HG03097 (cell line): ENCODE results near the gene FBXO41.

Source experiments
- ATAC-seq: cut with Tn5 transposase; IDR thresholded peaks from one replicate; pipeline ENCODE4 v1.9.1; 2021; ENCODE audit not compliant: unreplicated experiment, low FRiP score

FBXO41 gene

DNA sequence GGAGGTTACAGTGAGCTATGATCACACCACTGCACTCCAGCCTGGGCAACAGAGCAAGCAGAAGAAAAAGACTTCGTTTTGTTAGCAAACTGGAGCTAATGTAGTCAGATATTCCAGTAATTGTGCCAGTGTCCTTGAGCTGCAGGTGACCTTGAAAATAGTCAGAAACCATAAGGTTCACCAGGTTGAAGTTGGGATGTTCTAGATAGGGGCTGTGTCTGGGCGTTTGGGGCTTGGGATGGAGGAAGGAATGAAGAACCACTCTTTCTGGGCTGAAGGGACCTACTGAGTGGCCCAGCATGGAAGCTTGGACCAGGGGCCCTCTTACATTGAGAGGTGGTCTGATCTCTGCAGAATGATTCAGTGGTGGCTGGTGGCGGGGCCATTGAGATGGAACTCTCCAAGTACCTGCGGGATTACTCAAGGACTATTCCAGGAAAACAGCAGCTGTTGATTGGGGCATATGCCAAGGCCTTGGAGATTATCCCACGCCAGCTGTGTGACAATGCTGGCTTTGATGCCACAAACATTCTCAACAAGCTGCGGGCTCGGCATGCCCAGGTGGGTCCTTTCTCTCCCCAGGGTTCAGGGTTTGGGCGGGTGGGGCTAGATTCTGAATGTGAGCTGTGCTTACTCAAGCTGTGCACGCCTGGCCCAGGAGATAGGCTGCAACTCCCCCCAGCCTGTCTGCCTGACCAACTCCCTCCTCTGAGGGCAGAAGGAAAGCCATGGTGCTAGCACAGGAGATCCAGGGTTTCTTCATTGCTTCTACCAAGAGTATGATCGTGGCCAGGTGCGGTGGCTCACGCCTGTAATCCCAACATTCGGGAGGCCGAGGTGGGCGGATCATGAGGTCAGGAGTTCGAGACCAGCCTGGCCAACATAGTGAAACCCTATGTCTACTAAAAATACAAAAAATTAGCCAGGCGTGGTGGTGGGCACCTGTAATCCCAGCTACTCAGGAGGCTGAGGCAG, 33.1 kb downstream of the FBXO41 start:
- ATAC-seq, result no peak

DNA sequence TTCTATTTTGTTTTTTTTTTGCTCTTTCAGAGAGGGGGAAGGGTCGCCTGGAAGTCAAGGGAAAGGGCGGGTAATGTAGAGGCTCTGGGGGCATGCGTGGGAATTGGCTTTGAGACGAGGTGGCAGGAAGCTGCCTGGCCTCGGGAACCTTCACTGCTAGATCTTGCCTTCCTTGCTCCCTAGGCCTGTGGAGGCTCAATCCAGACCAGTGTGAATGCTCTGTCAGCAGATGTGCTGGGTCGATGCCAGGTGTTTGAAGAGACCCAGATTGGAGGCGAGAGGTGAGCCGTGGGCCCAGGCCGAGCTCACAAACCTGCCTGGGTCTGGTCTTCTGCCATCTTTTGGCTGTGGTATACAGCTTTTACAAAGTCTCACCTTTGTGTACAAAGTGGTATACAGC, 34.6 kb downstream of the FBXO41 start:
- no peak for ATAC-seq

DNA sequence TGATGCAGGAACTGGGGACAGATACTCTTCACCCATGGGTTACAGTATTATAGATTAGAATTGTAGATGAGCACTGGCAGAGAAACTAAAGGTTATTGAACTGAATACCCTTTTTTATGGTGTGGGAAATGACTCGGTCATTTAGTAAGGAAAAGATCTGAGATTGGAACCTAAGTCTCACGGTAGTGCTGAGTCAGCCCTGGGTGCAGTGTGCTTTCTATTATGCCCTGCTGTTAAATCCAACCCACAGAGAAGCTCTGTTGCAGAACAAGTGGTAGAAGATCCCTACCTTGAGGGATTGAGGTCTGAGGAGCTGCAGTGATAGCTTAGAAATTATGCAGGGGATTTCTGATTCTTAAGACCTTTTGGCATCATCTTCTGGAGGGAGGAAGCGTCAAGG, 37.4 kb downstream of the FBXO41 start:
- ATAC-seq, result no peak

DNA sequence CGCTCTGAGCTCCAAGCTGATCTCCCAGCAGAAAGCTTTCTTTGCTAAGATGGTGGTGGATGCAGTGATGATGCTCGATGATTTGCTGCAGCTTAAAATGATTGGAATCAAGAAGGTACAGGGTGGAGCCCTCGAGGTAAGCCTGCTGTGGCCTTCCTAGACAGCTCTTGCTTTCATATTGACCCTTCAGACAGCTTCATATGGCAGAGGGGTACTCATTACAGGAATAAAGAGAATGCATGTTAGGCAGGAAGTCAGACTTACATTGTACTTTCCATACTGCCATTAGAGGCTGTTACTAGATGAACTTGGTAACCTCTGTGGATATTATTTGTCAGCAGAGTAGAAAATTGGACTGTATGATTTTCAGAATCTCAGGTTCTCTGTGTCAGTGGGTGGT, 39.7 kb downstream of the FBXO41 start:
- no peak for ATAC-seq

DNA sequence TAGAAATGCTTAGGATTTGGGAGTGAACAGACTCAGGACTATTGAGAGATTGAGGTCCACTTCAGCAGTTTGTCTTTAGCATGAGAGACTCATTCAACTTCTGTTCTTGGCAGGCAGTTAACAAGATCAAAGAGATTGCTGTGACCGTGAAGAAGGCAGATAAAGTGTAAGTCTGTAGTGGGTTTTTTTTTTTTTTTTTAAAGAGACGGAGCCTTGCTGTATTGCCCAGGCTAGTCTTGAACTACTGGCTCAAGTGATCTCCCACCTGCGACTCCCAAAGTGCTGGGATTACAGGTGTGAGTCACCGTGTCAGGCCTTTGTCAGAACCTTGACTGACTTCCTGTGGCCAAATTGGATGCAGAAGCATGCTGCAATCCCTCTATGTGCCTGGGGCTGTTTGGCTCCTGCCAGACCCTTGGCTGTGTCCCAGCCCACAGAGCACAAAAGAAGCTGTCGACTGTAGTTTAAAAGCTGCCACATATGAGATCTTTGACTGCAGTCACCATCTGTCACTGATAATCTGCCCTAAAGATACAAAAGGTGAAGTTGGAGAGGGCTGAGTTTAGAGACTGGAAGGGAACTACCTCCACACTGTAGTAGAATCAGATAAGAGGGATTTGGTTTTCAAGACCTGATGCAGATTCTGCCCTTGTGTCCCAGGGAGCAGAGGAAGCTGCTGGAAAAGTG, 40.3 kb downstream of the FBXO41 start:
- no peak for ATAC-seq

DNA sequence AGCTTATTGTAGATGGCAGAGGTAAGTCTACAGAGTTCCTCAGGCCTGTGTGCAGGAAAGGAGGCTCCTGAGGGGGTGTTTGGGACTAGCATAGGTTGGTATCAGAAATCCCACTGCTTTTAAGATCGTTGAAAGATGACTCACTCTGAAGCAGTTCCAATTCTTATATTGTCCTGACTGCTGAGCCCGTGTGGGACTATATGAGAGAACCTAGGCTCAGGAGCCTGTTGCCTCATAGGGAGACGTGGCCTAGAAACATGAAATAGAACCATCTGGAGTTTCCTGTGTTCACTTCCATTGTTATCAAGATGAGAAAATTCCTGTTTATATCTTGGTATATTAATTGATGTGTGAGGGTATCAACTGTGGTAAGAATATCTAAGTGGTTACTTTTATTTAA, 44.5 kb downstream of the FBXO41 start:
- no peak for ATAC-seq

DNA sequence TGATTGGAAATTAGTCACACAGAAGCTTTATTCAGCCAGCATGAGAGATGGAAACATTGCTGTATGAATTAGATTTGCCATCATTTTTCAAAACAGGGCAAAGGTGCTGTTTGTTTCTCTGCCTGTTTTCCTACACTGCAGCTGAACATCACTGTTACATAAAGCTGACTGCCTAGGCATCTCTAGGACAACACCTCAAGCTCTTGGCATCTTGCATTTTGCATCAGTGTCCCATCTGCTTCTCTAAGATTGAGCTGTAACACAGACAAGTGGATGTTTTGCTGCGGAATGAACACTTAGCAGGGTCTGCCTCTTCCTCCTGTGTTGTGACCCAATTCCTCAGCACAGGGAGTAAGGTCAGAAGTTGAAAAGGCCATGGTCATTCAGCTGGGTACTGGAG, 45.3 kb downstream of the FBXO41 start:
- no peak for ATAC-seq

DNA sequence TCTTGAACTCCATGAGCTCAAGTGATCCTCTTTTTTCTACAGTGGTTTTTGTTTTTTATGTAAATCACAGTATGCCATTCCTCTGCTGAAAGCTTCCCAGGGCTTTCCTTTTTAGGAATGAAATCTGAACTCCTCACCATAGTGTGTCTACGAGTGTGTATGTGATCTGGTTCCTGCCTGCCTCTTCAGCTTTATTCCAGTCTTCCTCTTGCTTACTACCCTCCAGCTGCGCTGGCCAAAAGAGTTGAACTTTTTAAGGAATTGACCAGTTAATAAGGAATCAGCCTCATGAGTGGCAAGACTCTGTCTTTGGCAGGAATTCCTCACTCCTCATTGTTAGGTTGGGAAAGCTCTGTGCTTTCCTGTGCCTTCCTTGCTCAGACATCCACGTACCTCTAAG, 46.1 kb downstream of the FBXO41 start:
- no peak for ATAC-seq

DNA sequence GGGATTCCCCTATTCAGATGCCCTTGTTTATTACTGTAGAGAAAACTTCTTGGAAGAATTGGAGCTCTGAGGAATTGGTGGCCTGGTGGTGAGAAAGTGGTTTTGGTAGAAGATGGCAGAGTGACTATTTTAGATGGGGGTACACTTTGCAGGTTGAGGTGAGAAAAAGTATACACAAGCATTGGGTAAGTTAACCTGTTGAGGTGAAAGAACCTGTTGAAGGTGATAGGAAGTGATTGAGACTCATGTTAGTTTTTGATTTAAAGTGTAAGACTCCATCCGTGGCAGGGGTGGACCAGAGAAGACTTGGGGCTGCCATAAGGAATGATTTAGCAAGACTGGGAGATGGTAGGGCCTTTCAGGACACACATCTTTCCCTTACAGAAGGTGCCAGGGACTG, 47.1 kb downstream of the FBXO41 start:
- no peak for ATAC-seq

DNA sequence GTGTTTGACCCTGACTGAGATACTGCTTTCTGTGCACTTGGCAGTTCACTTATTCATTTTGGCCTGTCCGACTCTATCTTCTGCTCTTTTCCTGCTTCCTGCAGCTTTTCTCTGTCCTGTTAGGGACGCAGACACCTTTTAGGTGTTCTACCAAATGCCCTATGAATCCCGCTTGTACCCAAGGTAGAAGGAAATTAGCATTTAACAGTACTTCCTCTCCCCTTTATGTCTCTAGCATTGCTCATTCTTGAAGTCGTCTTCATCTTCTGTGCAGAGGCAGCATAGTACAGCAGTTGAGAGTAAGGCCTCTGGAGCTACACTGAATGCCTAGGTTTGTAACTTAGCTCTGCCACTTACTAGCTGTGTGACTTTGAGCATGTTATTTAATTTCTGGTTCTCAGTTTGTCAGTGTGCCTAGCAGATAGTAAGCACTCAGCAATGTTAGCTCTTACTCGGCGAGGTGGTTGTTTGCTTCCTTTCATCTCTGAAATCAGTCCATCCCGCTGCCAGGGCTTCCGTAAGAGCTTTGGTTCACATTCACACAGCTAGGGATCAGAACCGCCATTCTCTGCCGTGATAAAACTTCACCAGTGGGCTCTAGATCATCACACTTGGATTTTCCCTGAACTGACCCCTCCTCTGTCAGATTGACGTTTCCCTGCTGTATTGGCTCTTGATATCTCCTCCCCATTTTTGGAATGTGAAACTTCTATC, 48.8 kb downstream of the FBXO41 start:
- no peak for ATAC-seq

DNA sequence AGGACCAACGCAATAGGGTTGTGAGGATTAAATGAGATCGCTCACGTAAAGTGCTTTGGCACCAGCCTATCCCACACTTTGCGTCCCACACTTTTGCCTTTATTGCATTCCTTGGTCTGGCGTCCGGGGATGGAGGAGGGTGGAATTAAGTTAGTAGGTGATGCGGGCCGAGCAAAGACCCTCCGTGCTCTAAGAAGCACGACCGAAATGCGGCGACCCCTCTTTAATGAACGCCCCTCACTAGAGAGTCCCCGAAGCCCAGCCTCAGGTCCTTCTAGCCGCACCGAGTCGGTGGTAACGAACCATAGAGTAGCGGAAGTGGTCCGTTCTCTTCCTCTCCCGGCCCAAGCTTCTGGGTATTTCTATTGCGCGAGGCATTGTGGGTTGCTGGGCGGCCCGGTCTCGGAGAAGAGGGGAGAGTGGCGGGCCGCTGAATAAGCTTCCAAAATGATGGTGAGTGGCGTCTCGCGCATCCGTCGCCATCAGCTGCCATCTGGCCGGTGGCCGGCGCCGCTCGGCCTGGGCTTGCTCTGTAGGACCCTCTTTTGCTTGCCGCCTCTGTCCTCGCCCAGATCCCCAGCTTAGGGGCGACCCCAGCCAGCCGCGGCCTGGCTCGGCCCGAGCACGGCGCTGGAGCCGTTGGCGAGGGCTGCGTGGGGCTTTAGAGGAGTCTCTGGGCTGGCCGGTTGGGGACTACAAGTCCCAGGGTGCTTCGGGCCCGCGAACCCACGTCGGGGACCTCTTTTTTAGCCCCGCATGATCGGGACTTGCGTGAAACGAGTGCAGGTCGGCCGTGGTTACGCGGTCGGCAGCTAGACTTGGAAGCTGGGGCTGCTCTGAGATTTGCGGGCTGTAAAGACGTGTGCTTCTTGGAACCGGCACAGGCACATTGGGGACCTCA, 50.1 kb downstream of the FBXO41 start, which contains the start of gene CCT7:
CCT7 (plus strand) TSS at position 377 of the 901 bp plus-strand sequence; CDS start at position 448, 71 bp downstream.
- ATAC-seq, result peak; percentile 58

DNA sequence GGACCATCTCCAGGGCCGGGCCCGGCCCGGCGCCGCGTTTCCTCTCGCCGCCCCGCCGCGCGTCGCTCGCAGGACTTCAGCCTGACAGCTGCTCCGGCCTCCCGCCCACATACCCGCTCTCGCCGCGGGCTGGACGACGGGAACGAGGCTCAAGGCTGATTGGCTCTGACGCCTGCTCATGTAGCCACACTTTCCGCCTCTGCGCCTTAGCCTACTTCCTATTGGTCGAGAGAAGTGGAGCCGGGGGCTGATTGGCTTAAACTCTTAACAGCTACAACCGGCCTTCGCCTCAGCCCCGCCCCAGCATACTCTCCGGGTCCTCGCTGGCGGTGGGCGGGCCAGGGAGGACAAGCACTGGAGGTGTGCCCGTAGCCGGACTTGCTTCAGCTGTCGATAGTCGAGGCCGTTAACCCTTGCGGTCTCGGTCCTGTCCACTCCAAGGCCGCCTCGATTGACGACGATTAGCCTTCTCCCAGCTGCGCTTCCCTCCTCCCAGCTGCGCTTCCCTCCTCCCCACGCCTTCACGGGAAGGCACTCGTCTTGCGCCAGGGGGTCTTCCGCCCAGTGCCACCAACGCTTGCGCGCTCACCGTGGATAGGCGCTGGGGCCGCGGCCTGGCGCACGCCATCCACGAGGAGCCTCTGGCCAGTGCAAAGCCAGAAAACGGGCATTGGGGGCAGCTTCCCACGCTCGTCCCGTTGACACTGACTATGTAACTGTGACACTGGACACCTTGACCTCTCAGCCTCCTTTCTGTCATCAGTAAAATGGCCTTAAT, 50.9 kb downstream of the FBXO41 start, which contains the start of gene PRADC1:
PRADC1 (minus strand) TSS at position 86 of the 778 bp plus-strand sequence; CDS start at position 7, 79 bp downstream.
- peak; percentile 92 for ATAC-seq

DNA sequence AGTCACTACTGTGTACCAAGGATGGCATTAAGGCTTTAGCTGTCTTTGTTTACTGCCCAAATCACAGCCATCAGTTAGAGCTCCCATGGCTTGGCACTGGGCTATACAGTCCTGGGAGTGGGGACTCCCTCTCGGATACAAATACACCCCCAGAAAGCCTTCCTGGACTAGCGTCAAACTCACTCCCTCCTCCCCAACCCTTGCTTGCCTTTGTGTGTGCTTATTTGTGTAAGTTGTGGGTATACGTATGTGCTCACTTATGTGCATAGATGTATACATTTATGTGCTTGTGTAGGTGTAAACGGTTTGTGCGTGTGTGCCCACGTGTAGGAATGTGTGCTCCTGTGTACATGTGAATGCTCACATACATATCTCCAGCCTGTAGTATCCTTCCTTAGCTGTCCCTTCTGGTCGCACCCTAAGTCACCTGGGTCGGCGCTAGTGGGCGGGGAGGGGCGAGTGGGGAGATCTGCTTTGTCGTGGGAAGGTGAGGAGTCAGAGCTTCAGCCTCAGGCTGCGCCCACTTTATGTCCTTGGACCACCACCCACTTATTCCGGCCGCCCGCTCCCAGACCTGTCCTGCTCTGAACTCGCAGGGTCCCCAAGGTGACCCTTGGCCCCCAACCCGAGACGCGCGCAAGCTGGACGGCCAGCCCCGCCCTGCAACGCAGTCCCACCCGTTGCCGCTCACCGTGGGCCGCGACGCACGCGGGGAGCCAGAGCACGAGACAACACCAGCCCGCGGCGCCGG, 51.7 kb downstream of the FBXO41 start:
- no peak for ATAC-seq

DNA sequence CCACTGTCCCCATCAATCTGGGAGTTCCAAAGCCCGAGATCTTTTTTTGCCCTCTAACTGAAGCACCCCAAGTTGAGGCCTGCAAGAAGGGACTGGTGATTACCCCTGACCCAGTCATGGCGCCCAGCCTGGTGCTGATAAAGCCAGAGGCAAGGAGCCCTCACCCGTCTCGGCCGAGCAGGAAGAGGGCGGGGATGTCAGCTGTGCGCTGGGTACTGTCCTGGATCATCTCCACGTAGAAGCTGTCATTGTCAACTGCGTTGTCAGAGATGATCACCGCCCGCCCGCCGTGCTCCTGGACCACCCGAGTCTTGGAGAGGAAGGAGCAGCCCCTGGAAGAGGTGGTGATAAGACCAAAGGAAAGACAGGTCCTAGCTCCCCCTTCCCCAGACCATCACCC, 55.6 kb downstream of the FBXO41 start:
- ATAC-seq, result no peak

DNA sequence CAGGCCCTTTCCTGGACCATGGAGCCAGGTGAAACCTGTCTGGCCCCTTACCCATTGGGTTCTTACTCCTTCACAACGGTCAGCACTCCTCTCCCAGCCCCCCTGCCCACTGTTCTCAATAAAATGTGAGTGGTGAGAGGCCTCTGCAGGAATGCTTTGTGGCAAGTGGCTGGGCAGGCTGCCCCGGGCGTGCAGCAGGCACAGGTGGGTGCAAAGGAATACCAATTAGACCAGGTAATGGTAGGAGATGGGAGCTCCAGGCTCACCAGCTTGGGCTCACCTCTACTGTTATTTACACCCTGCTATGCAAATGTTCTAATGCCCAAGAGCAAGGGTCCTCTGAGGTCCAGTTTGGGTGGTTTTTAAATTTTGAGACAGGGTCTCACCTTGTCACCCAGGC, 57.2 kb downstream of the FBXO41 start:
- no peak for ATAC-seq

DNA sequence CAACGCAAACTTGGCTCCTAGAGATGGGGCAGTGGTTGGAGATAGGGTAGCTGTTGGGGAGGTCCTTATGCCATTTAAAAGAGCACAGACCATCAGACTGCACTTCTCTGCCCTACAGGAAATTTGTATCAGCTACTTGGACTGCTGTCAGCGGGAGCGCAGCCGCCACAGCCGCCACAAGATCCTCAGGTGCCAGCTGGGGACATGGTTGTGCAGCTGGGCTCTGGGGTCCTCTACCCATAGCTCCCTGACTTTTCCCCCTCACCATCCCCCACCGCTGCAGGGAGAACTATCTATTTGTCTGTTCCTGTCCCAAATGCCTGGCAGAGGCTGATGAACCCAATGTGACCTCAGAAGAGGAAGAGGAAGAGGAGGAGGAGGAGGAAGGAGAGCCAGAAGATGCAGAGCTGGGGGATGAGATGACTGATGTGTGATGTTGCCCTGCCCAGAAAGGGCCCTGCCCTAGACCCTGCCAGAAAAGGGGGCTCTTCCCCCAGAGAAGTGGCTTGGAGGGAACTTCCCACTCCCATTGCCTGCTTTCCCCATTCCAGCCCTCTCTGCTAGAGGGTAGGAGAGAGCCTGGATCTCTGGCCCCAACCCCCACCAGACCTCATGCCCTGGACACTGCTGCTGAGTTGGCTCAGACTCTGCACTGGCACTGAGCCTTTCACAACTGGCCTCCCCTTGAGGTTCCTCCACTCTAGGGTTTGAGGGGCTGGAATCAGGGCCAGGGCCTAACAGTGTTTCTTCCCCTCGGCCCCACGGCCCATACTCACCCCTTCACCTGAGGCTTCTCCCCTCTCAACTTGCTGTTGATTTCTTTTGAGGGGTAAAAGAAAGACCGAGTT, 58.5 kb downstream of the FBXO41 start:
- ATAC-seq, result no peak

DNA sequence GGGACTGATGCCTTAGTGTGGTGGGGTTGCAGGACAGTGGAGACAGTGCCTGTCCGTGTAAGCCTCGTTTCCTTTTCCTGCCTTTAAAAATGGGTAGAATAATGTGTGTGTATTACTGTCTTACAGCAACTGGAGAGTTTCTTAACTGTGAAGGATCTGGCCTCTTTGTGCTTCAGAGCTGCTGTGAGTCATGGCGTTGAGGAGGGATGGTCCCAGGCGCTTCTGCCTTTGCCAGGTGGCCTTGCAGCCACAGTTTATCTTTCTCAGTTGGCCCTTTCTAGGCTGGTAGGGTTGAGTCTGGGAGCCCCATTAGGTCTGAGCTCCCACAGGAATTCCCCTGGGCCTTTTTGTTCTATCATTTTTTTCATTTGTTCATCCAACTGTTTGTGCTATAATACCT, 60.5 kb downstream of the FBXO41 start:
- ATAC-seq, result no peak

DNA sequence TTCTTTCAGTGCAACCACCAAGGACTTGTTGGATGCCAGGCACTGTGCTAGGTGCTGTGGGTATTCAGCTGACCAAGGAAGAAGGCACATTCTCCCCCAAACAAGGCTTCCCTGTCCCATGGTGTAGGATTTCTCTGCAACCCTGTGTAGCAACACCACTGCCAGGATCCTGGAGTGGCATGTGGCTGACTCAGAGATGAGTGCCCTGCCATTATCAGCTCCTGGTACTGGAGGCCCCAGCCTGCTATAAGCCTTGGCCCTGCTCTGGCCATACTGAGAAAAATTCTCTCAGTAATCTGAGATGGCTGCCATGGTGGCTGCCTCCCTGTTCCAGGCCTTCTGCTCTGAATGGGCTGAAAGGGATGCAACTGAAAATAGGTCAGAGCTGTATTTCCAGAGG, 66.0 kb downstream of the FBXO41 start:
- no peak for ATAC-seq
